MCF 10A (cell line): ENCODE measurements around the gene LDLRAP1. TPM values are rescaled to one million over a fixed set of nuclear protein-coding genes. Genes with fewer than 3 reads are reported as not detected.
"Not testable (repeated sequence)": the region's sequence is repeated elsewhere in the genome, so short reads cannot be mapped to it uniquely, and the experiment has no call there.

ENCODE experiments used
- BruUV-seq: library from RNA; stranded (reverse); fragments of 400-500 nt; replicated peaks from 2 replicates; lab custom pipeline; 2021; lab: Mats Ljungman, UMichigan
- CTCF ChIA-PET: fragments of 300-600 bp; sonication (Branson Sonifier 250); formaldehyde crosslinking; extraction: SDS; loops from one replicate; lab custom pipeline; 2021; ENCODE audit warnings: antibody characterized with exemption, inconsistent platforms; lab: Yijun Ruan, JAX
- POLR2A ChIA-PET: fragments of 300-600, 350-650 bp; sonication (Branson Sonifier 250); formaldehyde crosslinking; extraction: SDS; loops from one replicate; lab custom pipeline; 2020; ENCODE audit warnings: antibody characterized with exemption, inconsistent platforms; lab: Yijun Ruan, JAX
- DNase-seq: peaks from one replicate; pipeline ENCODE4 v3.0.0-alpha.2; 2018; ENCODE audit not compliant: unreplicated experiment
- H3K27ac Mint-ChIP-seq: one replicate; pipeline ENCODE4 v1.8.0; 2022; ENCODE audit warnings: mild to moderate bottlenecking, low read depth, mixed read lengths; ENCODE audit not compliant: unreplicated experiment
- H3K27me3 Mint-ChIP-seq: one replicate; pipeline ENCODE4 v1.8.0; 2022; ENCODE audit warnings: mixed read lengths; ENCODE audit not compliant: insufficient read depth, unreplicated experiment
- H3K36me3 Mint-ChIP-seq: one replicate; pipeline ENCODE4 v1.8.0; 2022; ENCODE audit warnings: mild to moderate bottlenecking, moderate library complexity, mixed read lengths; ENCODE audit not compliant: insufficient read depth, unreplicated experiment
- H3K4me1 Mint-ChIP-seq: one replicate; pipeline ENCODE4 v1.8.0; 2022; ENCODE audit warnings: mixed read lengths; ENCODE audit not compliant: insufficient read depth, unreplicated experiment
- H3K4me3 Mint-ChIP-seq: one replicate; pipeline ENCODE4 v1.8.0; 2022; ENCODE audit warnings: mild to moderate bottlenecking, moderate library complexity, mixed read lengths; ENCODE audit not compliant: unreplicated experiment
- H3K9me3 Mint-ChIP-seq: one replicate; pipeline ENCODE4 v1.8.0; 2022; ENCODE audit warnings: mixed read lengths; ENCODE audit not compliant: unreplicated experiment
- CTCF ChIP-seq: fragments of 200-600 bp; IDR thresholded peaks from one replicate; pipeline ENCODE4 v1.8.0; 2022; ENCODE audit warnings: antibody characterized with exemption, mild to moderate bottlenecking; ENCODE audit not compliant: unreplicated experiment
- intact Hi-C: fragments of 100-400 bp; cut with micrococcal nuclease; formaldehyde crosslinking; loops from 2 replicates; pipeline ENCODE4 v1.14.1; 2022
- total RNA-seq: library from RNA; stranded (reverse); gene quantifications from 2 replicates; pipeline ENCODE4 v1.2.3, GENCODE V29; 2022

LDLRAP1 gene
- total RNA-seq, 1 experiment from 2014 or later, result 10.3 TPM

GRCh38 chr1:25504706-25505595 lies 38.5 kb upstream of the LDLRAP1 start:
- intact Hi-C loops, result loop anchor here (5.0 kb wide), 1 partner anchor 292 kb away; no protein-coding TSS in a partner anchor
- ChIA-PET POLR2A (no interaction called here), CTCF (interaction anchor here (0.6 to 1.7 kb wide), 8 partner anchors 13 to 306 kb away, joined by 3 to 5 read pairs (median 4); no protein-coding TSS in a partner anchor)
- Mint-ChIP-seq H3K4me1 (no peaks in the 10 kb centered on the region), H3K4me3 (no peak overlapping the region), H3K27me3 (no peaks in the 10 kb centered on the region), H3K9me3 (no peaks in the 10 kb centered on the region), H3K36me3 (peaks cover 11% of the 10 kb centered on the region), H3K27ac (no peak overlapping the region)
- TF ChIP-seq CTCF, result no peak
- no TSS peak for BruUV-seq
- DNase-seq, result no peak

- H3K9me3 Mint-ChIP-seq, result no peaks in the 10 kb centered on the region
Observed at GRCh38 chr1:25505656-25506385, 37.6 kb upstream of the LDLRAP1 start.

GRCh38 chr1:25506566-25507463 lies 36.6 kb upstream of the LDLRAP1 start:
- H3K4me3 Mint-ChIP-seq, H3K4me1 Mint-ChIP-seq, H3K27me3 Mint-ChIP-seq, H3K36me3 Mint-ChIP-seq, intact Hi-C loops, H3K9me3 Mint-ChIP-seq, BruUV-seq, POLR2A ChIA-PET, H3K27ac Mint-ChIP-seq, DNase-seq: not testable (repeated sequence)
- CTCF ChIA-PET, result interaction anchor here (0.7 to 1.7 kb wide), 2 partner anchors 15 to 20 kb away, joined by 3 to 5 read pairs; no protein-coding TSS in a partner anchor

More at GRCh38 chr1:25505656-25506385, 37.6 kb upstream of the LDLRAP1 start:
- Mint-ChIP-seq H3K4me3 (no peak overlapping the region), H3K36me3 (peaks cover 2% of the 10 kb centered on the region), H3K4me1 (no peaks in the 10 kb centered on the region), H3K27me3 (no peaks in the 10 kb centered on the region), H3K27ac (no peak overlapping the region)
- POLR2A ChIA-PET, result no interaction called here
- no peak for DNase-seq
- BruUV-seq, result no TSS peak
- CTCF ChIA-PET, result interaction anchor here (0.6 to 1.7 kb wide), 3 partner anchors 16 to 305 kb away, joined by 3 to 5 read pairs (median 3); no protein-coding TSS in a partner anchor
- intact Hi-C loops, result no loop called here
- no peak for TF ChIP-seq CTCF

GRCh38 chr1:25513666-25514065 lies 29.7 kb upstream of the LDLRAP1 start:
- intact Hi-C loops, result no loop called here
- Mint-ChIP-seq H3K27ac (no peak overlapping the region), H3K4me3 (no peak overlapping the region), H3K9me3 (no peaks in the 10 kb centered on the region), H3K36me3 (no peaks in the 10 kb centered on the region), H3K27me3 (no peaks in the 10 kb centered on the region), H3K4me1 (no peaks in the 10 kb centered on the region)
- POLR2A ChIA-PET, result no interaction called here
- no TSS peak for BruUV-seq
- no peak for TF ChIP-seq CTCF
- CTCF ChIA-PET, result interaction anchor here (0.7 to 1.1 kb wide), 3 partner anchors 10 to 76 kb away, joined by 3 to 6 read pairs (median 3); no protein-coding TSS in a partner anchor
- DNase-seq, result no peak
